DOHH2 (cell line): ENCODE measurements around the gene CBLC.

Experiments used
- H3F3A ChIP-seq: fragments of 200-600 bp; sonication (generic), shearing (Covaris generic); 2 replicates; pipeline ENCODE4 v1.6.0; 2016; ENCODE audit warnings: antibody characterized with exemption, mild to moderate bottlenecking; ENCODE audit not compliant: control insufficient read depth, insufficient read depth
- H3K27ac ChIP-seq: fragments of 200-600 bp; sonication (generic); 2 replicates; pipeline ENCODE4 v1.5.1; 2014; ENCODE audit warnings: low read depth, mild to moderate bottlenecking, low read length, moderate library complexity
- H3K27me3 ChIP-seq: fragments of 200-600 bp; sonication (generic); 2 replicates; pipeline ENCODE4 v1.6.1; 2014; ENCODE audit warnings: mild to moderate bottlenecking, low read length, mixed read lengths; ENCODE audit not compliant: control insufficient read depth
- H3K36me3 ChIP-seq: fragments of 200-600 bp; sonication (generic); 2 replicates; pipeline ENCODE4 v1.6.1; 2014; ENCODE audit warnings: mild to moderate bottlenecking, low read length, moderate library complexity, mixed read lengths; ENCODE audit not compliant: control insufficient read depth
- H3K4me1 ChIP-seq: fragments of 200-600 bp; sonication (generic); 2 replicates; pipeline ENCODE4 v1.6.1; 2014; ENCODE audit warnings: mild to moderate bottlenecking, low read length, mixed read lengths; ENCODE audit not compliant: control insufficient read depth
- H3K4me2 ChIP-seq: fragments of 200-600 bp; sonication (generic); 2 replicates; pipeline ENCODE4 v1.6.0; 2014; ENCODE audit warnings: mild to moderate bottlenecking, low read length, moderate library complexity
- H3K4me3 ChIP-seq: fragments of 200-600 bp; sonication (generic); 2 replicates; pipeline ENCODE4 v1.5.1; 2014; ENCODE audit warnings: mild to moderate bottlenecking, low read length, mixed read lengths
- H3K79me2 ChIP-seq: fragments of 200-600 bp; sonication (generic); 2 replicates; pipeline ENCODE4 v1.6.1; 2014; ENCODE audit warnings: mild to moderate bottlenecking, low read length, mixed read lengths; ENCODE audit not compliant: control insufficient read depth
- H3K9me2 ChIP-seq: fragments of 200-600 bp; sonication (generic); replicated peaks from 2 replicates; pipeline ENCODE4 v1.6.1; 2014; ENCODE audit warnings: mild to moderate bottlenecking, low read length, mixed read lengths; ENCODE audit not compliant: control insufficient read depth
- H3K9me3 ChIP-seq: fragments of 200-600 bp; sonication (generic); 2 replicates; pipeline ENCODE4 v1.6.1; 2014; ENCODE audit warnings: antibody characterized with exemption, low read length, mixed read lengths; ENCODE audit not compliant: control insufficient read depth, insufficient read depth
- H4K20me1 ChIP-seq: fragments of 200-600 bp; sonication (generic); 2 replicates; pipeline ENCODE4 v1.6.0; 2014; ENCODE audit warnings: low read depth, mild to moderate bottlenecking, antibody characterized with exemption, low read length, moderate library complexity; ENCODE audit not compliant: control insufficient read depth, insufficient read depth
- EZH2phosphoT487 ChIP-seq: fragments of 200-600 bp; sonication (generic); IDR thresholded peaks from 2 replicates; pipeline ENCODE4 v1.6.1; 2017; ENCODE audit warnings: borderline replicate concordance, mild to moderate bottlenecking, antibody characterized with exemption, low read length, moderate library complexity, mixed read lengths
- TF ChIP-seq, protein P1 (sequence below): fragments of 200-600 bp; sonication (generic); IDR thresholded peaks from one replicate; pipeline ENCODE4 v1.5.1; 2014; ENCODE audit warnings: antibody characterized with exemption, mild to moderate bottlenecking, low read depth, low read length; ENCODE audit not compliant: poor library complexity, severe bottlenecking

Gene CBLC

DNA sequence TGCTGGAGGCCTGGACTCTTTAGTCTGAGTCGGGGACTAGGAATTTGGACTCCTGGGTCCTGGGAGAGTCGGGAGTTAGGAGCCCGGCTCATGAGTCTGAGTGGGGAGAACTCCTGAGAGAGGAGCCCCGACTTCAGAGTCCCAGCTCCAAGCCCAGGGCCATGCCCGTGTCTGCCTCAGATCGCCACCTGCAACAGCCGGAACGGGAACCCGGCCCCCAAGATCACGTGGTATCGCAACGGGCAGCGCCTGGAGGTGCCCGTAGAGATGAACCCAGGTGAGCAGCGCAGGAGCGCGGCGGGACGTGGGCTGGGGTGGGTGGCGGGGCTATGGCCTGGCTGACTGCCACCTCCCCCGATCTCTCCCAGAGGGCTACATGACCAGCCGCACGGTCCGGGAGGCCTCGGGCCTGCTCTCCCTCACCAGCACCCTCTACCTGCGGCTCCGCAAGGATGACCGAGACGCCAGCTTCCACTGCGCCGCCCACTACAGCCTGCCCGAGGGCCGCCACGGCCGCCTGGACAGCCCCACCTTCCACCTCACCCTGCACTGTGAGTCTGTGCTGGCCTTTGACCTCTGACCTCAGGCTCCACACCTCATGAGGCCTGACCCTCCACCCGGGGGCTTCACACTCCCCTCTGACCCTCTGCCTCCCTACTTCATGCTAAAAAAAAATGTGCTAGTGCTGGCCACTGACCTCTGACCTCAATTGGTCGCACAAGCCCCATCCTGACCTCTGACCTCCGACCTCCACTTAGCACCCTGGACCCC is 35.6 kb downstream of the CBLC start:
- no peaks in the 10 kb centered on the region for H3K79me2 ChIP-seq
- no peaks in the 10 kb centered on the region for H4K20me1 ChIP-seq
- H3K27me3 ChIP-seq, result 0 out of 2 replicates have a peak, but pooled peaks cover 4% of the 10 kb centered on the region
- H3F3A ChIP-seq, result no peaks in the 10 kb centered on the region
- TF ChIP-seq EZH2phosphoT487, result no peak
- TF ChIP-seq, protein P1, sequence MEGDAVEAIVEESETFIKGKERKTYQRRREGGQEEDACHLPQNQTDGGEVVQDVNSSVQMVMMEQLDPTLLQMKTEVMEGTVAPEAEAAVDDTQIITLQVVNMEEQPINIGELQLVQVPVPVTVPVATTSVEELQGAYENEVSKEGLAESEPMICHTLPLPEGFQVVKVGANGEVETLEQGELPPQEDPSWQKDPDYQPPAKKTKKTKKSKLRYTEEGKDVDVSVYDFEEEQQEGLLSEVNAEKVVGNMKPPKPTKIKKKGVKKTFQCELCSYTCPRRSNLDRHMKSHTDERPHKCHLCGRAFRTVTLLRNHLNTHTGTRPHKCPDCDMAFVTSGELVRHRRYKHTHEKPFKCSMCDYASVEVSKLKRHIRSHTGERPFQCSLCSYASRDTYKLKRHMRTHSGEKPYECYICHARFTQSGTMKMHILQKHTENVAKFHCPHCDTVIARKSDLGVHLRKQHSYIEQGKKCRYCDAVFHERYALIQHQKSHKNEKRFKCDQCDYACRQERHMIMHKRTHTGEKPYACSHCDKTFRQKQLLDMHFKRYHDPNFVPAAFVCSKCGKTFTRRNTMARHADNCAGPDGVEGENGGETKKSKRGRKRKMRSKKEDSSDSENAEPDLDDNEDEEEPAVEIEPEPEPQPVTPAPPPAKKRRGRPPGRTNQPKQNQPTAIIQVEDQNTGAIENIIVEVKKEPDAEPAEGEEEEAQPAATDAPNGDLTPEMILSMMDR, result no peak
- no peaks in the 10 kb centered on the region for H3K4me1 ChIP-seq
- no peak overlapping the region for H3K4me3 ChIP-seq
- H3K9me3 ChIP-seq, result no peaks in the 10 kb centered on the region
- no peak overlapping the region for H3K27ac ChIP-seq
- no peaks in the 10 kb centered on the region for H3K36me3 ChIP-seq
- H3K9me2 ChIP-seq, result no peaks in the 10 kb centered on the region
- no peak overlapping the region for H3K4me2 ChIP-seq

DNA sequence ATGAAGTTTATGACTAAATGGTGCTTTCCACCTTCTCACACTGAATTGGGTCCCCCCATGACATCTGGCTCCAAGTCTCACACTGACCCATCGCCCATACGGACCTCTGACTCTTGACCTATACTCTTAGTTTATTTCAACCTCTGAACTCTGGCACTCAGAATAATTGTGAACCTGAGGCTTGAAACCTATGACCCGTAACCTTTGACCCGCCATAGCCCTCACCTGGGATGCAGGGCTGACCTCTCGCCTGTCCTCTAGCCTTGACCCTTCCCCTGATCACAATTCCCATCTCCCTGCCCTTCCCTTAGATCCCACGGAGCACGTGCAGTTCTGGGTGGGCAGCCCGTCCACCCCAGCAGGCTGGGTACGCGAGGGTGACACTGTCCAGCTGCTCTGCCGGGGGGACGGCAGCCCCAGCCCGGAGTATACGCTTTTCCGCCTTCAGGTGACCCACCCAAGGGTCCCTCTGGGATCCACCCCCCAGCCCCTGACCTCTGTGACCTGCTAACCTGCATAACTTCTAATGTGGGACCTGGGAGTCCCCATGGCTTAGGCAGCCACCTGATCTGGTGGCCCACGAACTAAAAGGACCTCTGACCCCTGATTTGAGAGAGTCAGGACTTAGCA is 36.3 kb downstream of the CBLC start:
- no peak overlapping the region for H3K27ac ChIP-seq
- no peaks in the 10 kb centered on the region for H3K4me1 ChIP-seq
- TF ChIP-seq, protein P1, result no peak
- TF ChIP-seq EZH2phosphoT487, result no peak
- H3F3A ChIP-seq, result no peaks in the 10 kb centered on the region
- no peaks in the 10 kb centered on the region for H3K27me3 ChIP-seq
- no peaks in the 10 kb centered on the region for H3K9me2 ChIP-seq
- no peaks in the 10 kb centered on the region for H4K20me1 ChIP-seq
- H3K79me2 ChIP-seq, result no peaks in the 10 kb centered on the region
- no peaks in the 10 kb centered on the region for H3K9me3 ChIP-seq
- H3K4me3 ChIP-seq, result no peak overlapping the region
- H3K4me2 ChIP-seq, result no peak overlapping the region
- no peaks in the 10 kb centered on the region for H3K36me3 ChIP-seq

DNA sequence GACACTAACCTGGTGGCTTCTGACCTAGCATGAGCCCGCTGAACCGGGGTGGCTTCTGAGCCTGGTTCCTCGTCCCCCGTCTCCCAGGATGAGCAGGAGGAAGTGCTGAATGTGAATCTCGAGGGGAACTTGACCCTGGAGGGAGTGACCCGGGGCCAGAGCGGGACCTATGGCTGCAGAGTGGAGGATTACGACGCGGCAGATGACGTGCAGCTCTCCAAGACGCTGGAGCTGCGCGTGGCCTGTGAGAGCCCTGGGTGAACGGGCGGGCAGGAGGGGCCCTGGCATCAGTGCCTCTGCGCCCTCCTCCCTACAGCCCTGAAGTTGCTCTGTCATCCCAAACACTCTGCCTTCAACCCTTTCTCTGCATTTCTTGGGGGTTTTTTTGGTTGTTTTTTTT is 36.8 kb downstream of the CBLC start:
- H3K9me3 ChIP-seq, result no peaks in the 10 kb centered on the region
- no peaks in the 10 kb centered on the region for H3K4me1 ChIP-seq
- no peaks in the 10 kb centered on the region for H3F3A ChIP-seq
- no peak overlapping the region for H3K4me3 ChIP-seq
- no peak for TF ChIP-seq EZH2phosphoT487
- TF ChIP-seq, protein P1, result no peak
- H3K27ac ChIP-seq, result no peak overlapping the region
- H3K27me3 ChIP-seq, result no peaks in the 10 kb centered on the region
- no peaks in the 10 kb centered on the region for H3K36me3 ChIP-seq
- H3K79me2 ChIP-seq, result no peaks in the 10 kb centered on the region
- no peak overlapping the region for H3K4me2 ChIP-seq
- H4K20me1 ChIP-seq, result no peaks in the 10 kb centered on the region
- no peaks in the 10 kb centered on the region for H3K9me2 ChIP-seq
